Upper lobe of left lung (tissue), 6 donors: ENCODE data around the gene SMOC1. TPM values are rescaled to one million over a fixed set of nuclear protein-coding genes. Genes with fewer than 3 reads are reported as not detected.

ENCODE experiments used
- ATAC-seq, 2 donors: fragments of 200-7000 bp; cut with Tn5 transposase; one replicate each; pipeline ENCODE4 v1.9.1; 2022; ENCODE audit warnings: mild to moderate bottlenecking in 2 of 2, moderate library complexity in 2 of 2; ENCODE audit not compliant: low FRiP score in 2 of 2
- DNase-seq, 2 donors: peaks; one replicate each; pipeline ENCODE4 v3.0.0-alpha.2; 2019 to 2020
- H3K27ac ChIP-seq, 4 donors: fragments of 200-600 bp; sonication (generic); one replicate each; pipeline ENCODE4 v1.5.1; 2016 to 2019
- H3K27me3 ChIP-seq, 4 donors: fragments of 200-600 bp; sonication (generic); one replicate each; pipeline ENCODE4 v1.5.1; 2017 to 2019
- H3K36me3 ChIP-seq, 4 donors: fragments of 200-600 bp; sonication (generic); one replicate each; pipeline ENCODE4 v1.5.1; 2016 to 2019
- H3K4me1 ChIP-seq, 4 donors: fragments of 200-600 bp; sonication (generic); one replicate each; pipeline ENCODE4 v1.5.1; 2018 to 2019
- H3K4me3 ChIP-seq, 4 donors: fragments of 200-600 bp; sonication (generic); one replicate each; pipeline ENCODE4 v1.5.1; 2017 to 2019; ENCODE audit warnings: mild to moderate bottlenecking in 2 of 4, moderate library complexity in 1 of 4
- H3K9me3 ChIP-seq, 4 donors: fragments of 200-600 bp; sonication (generic); one replicate each; pipeline ENCODE4 v1.5.1; 2018 to 2019
- CTCF ChIP-seq, 6 experiments: fragments of 450-650 bp in 4 of 6; fragments of 200-600 bp in 2 of 6; sonication (generic) in 2 of 6; IDR thresholded peaks; one replicate each; pipeline ENCODE4 v1.5.1; 2016 to 2019; ENCODE audit warnings: antibody characterized with exemption in 6 of 6
- EP300 ChIP-seq, 4 donors: sonication (generic); formaldehyde crosslinking; IDR thresholded peaks; one replicate each; pipeline ENCODE4 v1.5.1; 2017; ENCODE audit warnings: antibody characterized with exemption in 4 of 4, control low read depth in 2 of 4
- POLR2A ChIP-seq, 4 donors: fragments of 450-650 bp; IDR thresholded peaks; one replicate each; pipeline ENCODE4 v1.5.1; 2016 to 2017; ENCODE audit warnings: antibody characterized with exemption in 4 of 4, mild to moderate bottlenecking in 2 of 4
- POLR2AphosphoS5 ChIP-seq, 2 donors: sonication (generic); formaldehyde crosslinking; IDR thresholded peaks; one replicate each; pipeline ENCODE4 v1.5.1; 2017; ENCODE audit warnings: antibody characterized with exemption in 2 of 2
- WGBS, 2 donors: methylation state at CpG; one replicate each; pipeline ENCODE4 v1.1.5; 2017 to 2018; 5-methylcytosine and 5-hydroxymethylcytosine counted together
- total RNA-seq, 6 donors: library from RNA; depleted of rRNA in 4 of 6; stranded (reverse); fragments of >200 nt in 4 of 6; gene quantifications; one replicate each; pipeline versions ENCODE4 v1.1.0 to v1.2.1, GENCODE V29; 2016 to 2021
- donor health status: DM: no; HTN: no; CAD: no; lungs with moderate emphysema.
- donor health status: DM: no; HTN: yes; CAD: no; lungs with severe emphysema.

Gene SMOC1
- total RNA-seq, 6 donors from 2014 or later = 0.22 to 1.3 (median 0.61) TPM; not detected in 1

- ATAC-seq (no peak), DNase-seq (no peak)
- H3K4me3 ChIP-seq = no peak overlapping the region
- H3K27me3 ChIP-seq = no peaks in the 10 kb centered on the region
- TF ChIP-seq EP300 (IDR thresholded peaks at IDR 0.05) (no peak), CTCF (IDR thresholded peaks at IDR 0.05) (no peak), POLR2AphosphoS5 (IDR thresholded peaks at IDR 0.05) (no peak), POLR2A (IDR thresholded peaks at IDR 0.05) (no peak)
- H3K9me3 ChIP-seq = no peaks in the 10 kb centered on the region
- no peaks in the 10 kb centered on the region for H3K4me1 ChIP-seq
- no peak overlapping the region for H3K27ac ChIP-seq
- no peaks in the 10 kb centered on the region for H3K36me3 ChIP-seq
Measured at GRCh38 chr14:69960296-69960695, 81.1 kb downstream of the SMOC1 start.

GRCh38 chr14:69963966-69964365, 84.8 kb downstream of the SMOC1 start:
- no peaks in the 10 kb centered on the region for H3K27me3 ChIP-seq
- H3K9me3 ChIP-seq = no peaks in the 10 kb centered on the region
- H3K4me3 ChIP-seq = no peak overlapping the region
- no peak for TF ChIP-seq POLR2A (IDR thresholded peaks at IDR 0.05)
- TF ChIP-seq CTCF (IDR thresholded peaks at IDR 0.05) = no peak
- no peak for TF ChIP-seq POLR2AphosphoS5 (IDR thresholded peaks at IDR 0.05)
- no peak for TF ChIP-seq EP300 (IDR thresholded peaks at IDR 0.05)
- no peak overlapping the region for H3K27ac ChIP-seq
- no peaks in the 10 kb centered on the region for H3K4me1 ChIP-seq
- no peaks in the 10 kb centered on the region for H3K36me3 ChIP-seq
- WGBS, 2 donors = 89 to 97% methylated on average over 4 of the region's 4 CpGs
- ATAC-seq (no peak), DNase-seq (no peak)

DNA sequence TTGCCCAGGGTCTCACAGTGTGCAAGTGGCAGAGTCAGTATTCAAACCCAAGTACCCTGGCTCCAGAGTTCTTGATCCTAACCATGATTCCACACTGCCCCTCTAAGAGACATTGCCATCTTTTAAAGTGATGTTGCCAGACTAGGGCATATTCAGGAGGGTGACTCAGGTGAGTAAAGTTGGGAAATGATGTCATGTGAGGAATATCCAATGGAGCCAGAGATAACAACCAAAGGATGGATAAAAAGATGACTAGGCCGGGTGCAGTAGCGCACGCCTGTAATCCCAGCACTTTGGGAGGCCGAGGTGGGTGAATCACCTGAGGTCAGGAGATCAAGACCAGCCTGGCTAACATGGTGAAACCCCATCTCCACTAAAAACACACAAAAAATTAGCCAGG, 85.6 kb downstream of the SMOC1 start:
- no peaks in the 10 kb centered on the region for H3K27me3 ChIP-seq
- no peaks in the 10 kb centered on the region for H3K9me3 ChIP-seq
- H3K4me1 ChIP-seq = no peaks in the 10 kb centered on the region
- no peak for TF ChIP-seq POLR2A (IDR thresholded peaks at IDR 0.05)
- no peak for TF ChIP-seq POLR2AphosphoS5 (IDR thresholded peaks at IDR 0.05)
- TF ChIP-seq EP300 (IDR thresholded peaks at IDR 0.05) = no peak
- no peak for TF ChIP-seq CTCF (IDR thresholded peaks at IDR 0.05)
- no peak overlapping the region for H3K4me3 ChIP-seq
- DNase-seq (no peak), ATAC-seq (no peak)
- 93 to 96% methylated on average over 4 of the region's 4 CpGs for WGBS, 2 donors
- no peak overlapping the region for H3K27ac ChIP-seq
- H3K36me3 ChIP-seq = no peaks in the 10 kb centered on the region

DNA sequence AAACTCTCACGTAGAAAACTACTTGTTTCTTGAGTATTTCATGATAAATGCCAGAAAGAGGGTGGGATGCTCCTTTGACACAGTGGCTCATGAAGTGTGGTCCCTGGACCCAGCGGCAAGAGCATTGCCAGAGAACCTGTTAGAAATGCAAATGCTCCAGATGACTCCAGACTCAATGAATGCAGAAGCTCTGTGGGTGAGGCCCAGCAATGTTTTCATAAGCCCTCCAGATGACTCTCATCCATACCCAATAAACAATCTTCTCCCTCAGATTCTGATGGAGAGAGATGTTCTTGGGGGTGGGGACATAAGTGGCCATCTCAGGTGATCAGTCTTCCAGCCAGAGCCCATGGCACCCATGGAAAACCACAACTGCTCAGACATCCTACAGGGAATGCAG, 88.9 kb downstream of the SMOC1 start:
- Histone ChIP-seq H3K4me3 (no peak overlapping the region), H3K27me3 (no peaks in the 10 kb centered on the region), H3K4me1 (no peaks in the 10 kb centered on the region), H3K9me3 (no peaks in the 10 kb centered on the region), H3K27ac (no peak overlapping the region), H3K36me3 (no peaks in the 10 kb centered on the region)
- ATAC-seq (no peak), DNase-seq (no peak)
- no peak for TF ChIP-seq POLR2AphosphoS5 (IDR thresholded peaks at IDR 0.05)
- no peak for TF ChIP-seq EP300 (IDR thresholded peaks at IDR 0.05)
- 60 to 79% methylated on average over 2 of the region's 2 CpGs for whole genome bisulfite sequencing, 2 donors

GRCh38 chr14:69968681-69969080, 89.5 kb downstream of the SMOC1 start:
- H3K4me3 ChIP-seq = no peak overlapping the region
- no peaks in the 10 kb centered on the region for H3K27me3 ChIP-seq
- H3K9me3 ChIP-seq = no peaks in the 10 kb centered on the region
- ATAC-seq (no peak), DNase-seq (no peak)
- H3K27ac ChIP-seq = no peak overlapping the region
- no peak for TF ChIP-seq EP300 (IDR thresholded peaks at IDR 0.05)
- no peak for TF ChIP-seq POLR2AphosphoS5 (IDR thresholded peaks at IDR 0.05)
- no peak for TF ChIP-seq CTCF (IDR thresholded peaks at IDR 0.05)
- no peak for TF ChIP-seq POLR2A (IDR thresholded peaks at IDR 0.05)
- H3K36me3 ChIP-seq = no peaks in the 10 kb centered on the region
- WGBS, 2 donors = 93 to 97% methylated on average over 1 of the region's 1 CpG
- H3K4me1 ChIP-seq = no peaks in the 10 kb centered on the region
